Measurements from ENCODE around the gene TEX19.

The TEX19 gene

GRCh38 chr17:82392941-82393340 is 33.9 kb downstream of the TEX19 start:
- H3K36me3 ChIP-seq (ENCODE audit: insufficient read depth, low read length): peaks cover 7% of the 10 kb centered on the region; the same call in 1 of the 2 replicates

GRCh38 chr17:82394278-82394677 is 35.2 kb downstream of the TEX19 start:
- Histone ChIP-seq H3K27ac (ENCODE audit: low read depth, low read length, poor library complexity, severe bottlenecking) (no peak overlapping the region), H3K4me2 (ENCODE audit: low read length) (no peak overlapping the region), H3F3A (ENCODE audit: insufficient read depth, low read length) (no peaks in the 10 kb centered on the region), H3K4me3 (ENCODE audit: low read depth, low read length, poor library complexity, severe bottlenecking) (no peak overlapping the region), H3K9ac (ENCODE audit: low read length) (no peak overlapping the region), H3K4me1 (ENCODE audit: insufficient read depth, low read length, severe bottlenecking) (no peaks in the 10 kb centered on the region), H4K20me1 (ENCODE audit: insufficient read depth, low read length) (no peaks in the 10 kb centered on the region), H3K9me3 (ENCODE audit: low read length) (no peaks in the 10 kb centered on the region), H3K27me3 (ENCODE audit: insufficient read depth, low read length) (no peaks in the 10 kb centered on the region), H3K9me2 (ENCODE audit: low read depth, low read length) (no peaks in the 10 kb centered on the region), H3K79me2 (ENCODE audit: insufficient read depth, low read length) (no peaks in the 10 kb centered on the region), H2AFZ (ENCODE audit: low read length) (no peak overlapping the region), H3K36me3 (ENCODE audit: insufficient read depth, low read length) (peaks cover 7% of the 10 kb centered on the region; the same call in 1 of the 2 replicates)
- TF ChIP-seq EZH2 (IDR thresholded peaks at IDR 0.05; ENCODE audit: borderline replicate concordance, low read length): no peak
- TF ChIP-seq CTCF (IDR thresholded peaks at IDR 0.05; ENCODE audit: low read length): no peak

More at GRCh38 chr17:82392941-82393340, 33.9 kb downstream of the TEX19 start:
- Histone ChIP-seq H4K20me1 (ENCODE audit: insufficient read depth, low read length) (no peaks in the 10 kb centered on the region), H3F3A (ENCODE audit: insufficient read depth, low read length) (no peaks in the 10 kb centered on the region), H3K9me3 (ENCODE audit: low read length) (no peaks in the 10 kb centered on the region), H3K27ac (ENCODE audit: low read depth, low read length, poor library complexity, severe bottlenecking) (no peak overlapping the region), H3K4me2 (ENCODE audit: low read length) (no peak overlapping the region), H3K4me3 (ENCODE audit: low read depth, low read length, poor library complexity, severe bottlenecking) (no peak overlapping the region), H3K4me1 (ENCODE audit: insufficient read depth, low read length, severe bottlenecking) (no peaks in the 10 kb centered on the region), H3K79me2 (ENCODE audit: insufficient read depth, low read length) (no peaks in the 10 kb centered on the region), H2AFZ (ENCODE audit: low read length) (no peak overlapping the region), H3K9me2 (ENCODE audit: low read depth, low read length) (no peaks in the 10 kb centered on the region), H3K27me3 (ENCODE audit: insufficient read depth, low read length) (peaks cover under 1% of the 10 kb centered on the region; the same call in 1 of the 2 replicates), H3K9ac (ENCODE audit: low read length) (no peak overlapping the region)
- TF ChIP-seq CTCF (IDR thresholded peaks at IDR 0.05; ENCODE audit: low read length) (no peak), EZH2 (IDR thresholded peaks at IDR 0.05; ENCODE audit: borderline replicate concordance, low read length) (no peak)

- H4K20me1 ChIP-seq (ENCODE audit: insufficient read depth, low read length): no peaks in the 10 kb centered on the region
- H3K4me1 ChIP-seq (ENCODE audit: insufficient read depth, low read length, severe bottlenecking): peaks cover 9% of the 10 kb centered on the region
- H3K9me2 ChIP-seq (ENCODE audit: low read depth, low read length): no peaks in the 10 kb centered on the region
- H3K79me2 ChIP-seq (ENCODE audit: insufficient read depth, low read length): no peaks in the 10 kb centered on the region
- no peak overlapping the region for H3K4me2 ChIP-seq (ENCODE audit: low read length)
- no peak overlapping the region for H3K4me3 ChIP-seq (ENCODE audit: low read depth, low read length, poor library complexity, severe bottlenecking)
- H3K9me3 ChIP-seq (ENCODE audit: low read length): no peaks in the 10 kb centered on the region
- no peak overlapping the region for H3K9ac ChIP-seq (ENCODE audit: low read length)
- H3K27me3 ChIP-seq (ENCODE audit: insufficient read depth, low read length): no peaks in the 10 kb centered on the region
- no peak overlapping the region for H3K27ac ChIP-seq (ENCODE audit: low read depth, low read length, poor library complexity, severe bottlenecking)
- no peaks in the 10 kb centered on the region for H3F3A ChIP-seq (ENCODE audit: insufficient read depth, low read length)
- H2AFZ ChIP-seq (ENCODE audit: low read length): no peak overlapping the region
- no peak for TF ChIP-seq EZH2 (IDR thresholded peaks at IDR 0.05; ENCODE audit: borderline replicate concordance, low read length)
- TF ChIP-seq CTCF (IDR thresholded peaks at IDR 0.05; ENCODE audit: low read length): no peak
- H3K36me3 ChIP-seq (ENCODE audit: insufficient read depth, low read length): peaks cover 10% of the 10 kb centered on the region; the same call in 1 of the 2 replicates
These were observed 37.8 kb downstream of the TEX19 start for GRCh38 chr17:82396601-82397435.

Data from OCI-LY1 (cell line).